NCI-H1048 (cell line): Measurements from ENCODE around the gene SH3RF1.

Experiments
- DNase-seq: peaks from one replicate; lab custom pipeline; 2025; lab: John Stamatoyannopoulos, UW

Gene SH3RF1

GRCh38 chr4:169251291-169252235 is 19.2 kb downstream of the SH3RF1 start:
- DNase-seq: no peak

- no peak for DNase-seq
Observed at GRCh38 chr4:169250796-169251195, 20.0 kb downstream of the SH3RF1 start.

DNA sequence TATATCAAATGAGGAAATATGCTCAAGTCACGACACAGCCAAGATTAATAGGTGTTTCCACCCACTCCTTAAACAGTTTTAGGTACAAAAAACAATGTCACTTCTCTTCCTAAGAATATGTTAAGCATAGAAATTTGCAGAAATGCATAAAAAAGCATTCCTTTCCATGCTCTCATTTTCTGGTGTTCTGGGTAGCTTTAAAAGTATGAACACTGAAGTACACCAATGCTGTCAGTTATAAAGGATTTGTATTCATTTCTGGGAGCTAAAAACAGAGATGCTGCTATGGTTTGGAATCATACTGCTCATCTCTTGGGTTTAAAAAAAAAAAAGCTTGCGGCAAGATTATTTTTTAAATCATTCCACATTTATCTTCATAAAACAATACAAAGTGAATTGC is 20.8 kb downstream of the SH3RF1 start:
- DNase-seq: no peak

GRCh38 chr4:169249214-169249973 is 21.4 kb downstream of the SH3RF1 start:
- no peak for DNase-seq

GRCh38 chr4:169248645-169249044 is 22.1 kb downstream of the SH3RF1 start:
- DNase-seq: no peak

DNA sequence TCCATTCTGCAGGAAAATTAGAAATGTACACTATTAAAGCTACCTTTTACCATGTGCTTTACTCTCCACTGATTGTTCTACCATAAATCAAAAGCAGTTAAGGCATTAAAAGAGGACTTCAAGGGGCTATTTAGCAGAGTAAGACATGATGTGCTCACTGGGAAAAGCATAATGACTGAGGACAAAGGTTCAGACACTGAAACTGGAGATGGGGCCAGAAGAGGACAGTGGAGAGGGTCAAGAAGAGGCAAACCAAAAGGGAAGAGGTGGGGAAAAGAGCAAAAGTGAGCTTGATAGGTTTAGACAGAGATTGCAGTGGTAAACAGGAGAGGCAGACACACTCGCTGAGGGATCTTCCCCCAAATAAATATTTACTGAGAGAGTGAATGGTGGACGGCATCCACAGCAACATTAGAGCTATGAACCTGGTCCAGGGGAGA is 23.8 kb downstream of the SH3RF1 start:
- DNase-seq: no peak

DNA sequence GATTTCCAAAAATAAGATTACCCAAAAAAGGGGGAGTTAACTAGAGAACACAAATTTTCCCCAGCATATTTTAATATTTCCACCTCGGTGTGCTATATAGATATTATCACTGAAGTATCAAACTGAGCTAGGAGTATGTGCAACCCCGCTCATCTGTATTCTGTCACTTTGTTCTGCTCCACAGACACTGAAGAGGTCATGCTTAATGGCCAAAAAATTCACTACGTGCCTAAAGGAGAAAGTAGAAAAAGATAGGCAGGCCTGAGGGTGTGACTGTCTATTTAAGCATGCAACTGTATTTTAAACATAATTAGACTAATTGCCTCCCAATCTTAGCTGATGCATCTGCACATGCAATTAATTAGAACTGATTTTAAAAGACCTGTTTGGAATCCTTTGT is 24.5 kb downstream of the SH3RF1 start:
- no peak for DNase-seq

- DNase-seq: no peak
Observed at GRCh38 chr4:169245061-169245460, 25.7 kb downstream of the SH3RF1 start.

DNA sequence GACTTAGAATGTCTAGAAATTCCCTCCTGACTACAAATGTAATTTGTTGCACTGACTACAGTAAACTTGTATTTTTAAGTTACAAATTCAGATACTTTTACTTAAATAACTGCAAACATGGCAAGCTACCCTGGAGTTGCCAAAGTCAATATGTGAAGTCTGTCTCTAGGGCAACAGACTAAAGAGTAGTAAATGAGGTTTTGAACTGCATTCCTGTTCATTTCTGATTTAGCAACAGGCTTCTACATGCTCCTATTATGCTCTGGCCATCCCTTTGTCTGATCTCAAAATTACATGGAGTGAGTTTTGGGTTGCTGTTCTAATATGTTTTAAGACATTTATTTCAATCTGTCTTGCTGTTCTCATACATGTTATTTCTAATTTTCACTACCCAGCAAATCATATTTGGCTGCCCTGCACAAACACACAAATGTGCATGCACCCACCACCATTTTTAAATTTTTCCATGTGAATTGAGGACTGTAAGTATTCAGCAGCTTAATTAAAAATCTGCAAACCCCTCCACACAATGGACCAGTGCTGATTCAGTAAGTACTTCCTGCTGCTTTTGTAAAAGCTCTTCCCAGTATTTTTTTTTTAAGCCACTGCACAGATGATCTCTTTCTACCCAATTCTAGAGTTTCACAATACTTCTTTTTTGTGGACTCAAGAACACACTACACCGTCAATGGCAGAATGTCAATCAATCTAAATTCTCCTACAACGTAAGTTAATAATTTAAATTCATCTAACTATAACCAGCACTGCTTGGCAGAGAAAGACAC is 26.7 kb downstream of the SH3RF1 start:
- DNase-seq: no peak

- DNase-seq: no peak
Observed at GRCh38 chr4:169241464-169241863, 29.3 kb downstream of the SH3RF1 start.

DNA sequence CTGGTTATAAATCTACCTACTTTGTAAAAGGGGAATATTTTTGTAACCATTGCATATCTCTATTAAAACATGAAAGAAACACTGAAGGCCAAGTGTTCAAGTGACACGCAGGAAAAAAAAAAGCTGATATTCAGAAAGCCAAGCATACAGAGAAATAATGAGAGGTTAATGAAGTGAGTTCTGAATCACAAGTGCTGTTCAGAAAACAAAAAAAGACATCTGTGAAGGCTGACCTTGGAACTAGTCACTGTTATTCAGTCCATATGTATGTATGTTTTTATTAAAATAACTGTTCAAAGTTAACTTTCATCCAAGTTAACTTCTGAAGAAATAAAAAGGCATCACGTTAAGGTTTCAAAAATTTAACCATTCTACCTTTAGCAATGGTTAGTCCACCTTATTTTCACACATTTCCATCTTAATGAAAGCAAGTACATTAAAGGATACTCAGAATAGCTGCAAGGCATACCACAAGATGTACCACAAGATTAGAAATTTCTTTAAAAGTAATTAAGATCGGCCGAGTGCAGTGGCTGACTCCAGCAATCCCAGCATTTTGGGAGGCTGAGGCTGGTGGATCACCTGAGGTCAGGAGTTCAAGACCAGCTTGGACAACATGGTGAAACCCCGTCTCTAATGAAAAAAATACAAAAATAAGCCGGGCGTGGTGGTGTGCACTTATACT is 31.4 kb downstream of the SH3RF1 start:
- no peak for DNase-seq

GRCh38 chr4:169238445-169238844 is 32.3 kb downstream of the SH3RF1 start:
- DNase-seq: no peak

GRCh38 chr4:169236873-169237626 is 33.7 kb downstream of the SH3RF1 start:
- DNase-seq: no peak

GRCh38 chr4:169236078-169236477 is 34.7 kb downstream of the SH3RF1 start:
- DNase-seq: no peak

- DNase-seq: no peak
Observed at GRCh38 chr4:169234137-169234855, 36.5 kb downstream of the SH3RF1 start.

GRCh38 chr4:169233691-169234090 is 37.1 kb downstream of the SH3RF1 start:
- DNase-seq: no peak

- no peak for DNase-seq
Observed at GRCh38 chr4:169231647-169232262, 39.0 kb downstream of the SH3RF1 start.

DNA sequence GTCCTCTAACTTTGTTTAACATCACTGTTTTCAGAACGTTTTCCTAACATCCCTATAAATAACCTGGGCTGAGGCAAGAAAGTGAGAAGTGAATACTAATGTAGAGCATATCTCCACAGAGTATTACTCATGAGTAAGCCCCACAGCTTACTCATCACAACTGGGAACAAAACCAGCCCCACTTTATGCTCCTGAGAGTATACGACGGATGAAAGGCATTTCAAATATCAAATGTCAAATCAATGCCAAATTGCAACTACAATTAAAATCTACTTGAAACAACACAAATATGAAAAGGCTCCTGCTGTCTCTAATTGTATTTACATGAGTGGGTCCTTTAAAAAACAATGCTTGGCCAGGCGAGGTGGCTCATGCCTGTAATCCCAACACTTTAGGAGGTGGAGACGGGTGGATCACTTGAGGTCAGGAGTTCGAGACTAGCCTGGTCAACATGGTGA is 41.2 kb downstream of the SH3RF1 start:
- no peak for DNase-seq

GRCh38 chr4:169228076-169228475 is 42.7 kb downstream of the SH3RF1 start:
- no peak for DNase-seq

GRCh38 chr4:169226565-169226964 is 44.2 kb downstream of the SH3RF1 start:
- DNase-seq: no peak
